WI38 (cell line): ENCODE measurements around the gene SEBOX.

ENCODE experiments used
- H3K4me3 ChIP-seq: 2 replicates; pipeline ENCODE4 v1.5.1; 2011; ENCODE audit warnings: low read depth, mild to moderate bottlenecking, control low read depth, low read length
- CTCF ChIP-seq: IDR thresholded peaks from 2 replicates; pipeline ENCODE4 v1.5.1; 2012; ENCODE audit warnings: low read depth, mild to moderate bottlenecking, control low read depth, low read length

The SEBOX gene

DNA sequence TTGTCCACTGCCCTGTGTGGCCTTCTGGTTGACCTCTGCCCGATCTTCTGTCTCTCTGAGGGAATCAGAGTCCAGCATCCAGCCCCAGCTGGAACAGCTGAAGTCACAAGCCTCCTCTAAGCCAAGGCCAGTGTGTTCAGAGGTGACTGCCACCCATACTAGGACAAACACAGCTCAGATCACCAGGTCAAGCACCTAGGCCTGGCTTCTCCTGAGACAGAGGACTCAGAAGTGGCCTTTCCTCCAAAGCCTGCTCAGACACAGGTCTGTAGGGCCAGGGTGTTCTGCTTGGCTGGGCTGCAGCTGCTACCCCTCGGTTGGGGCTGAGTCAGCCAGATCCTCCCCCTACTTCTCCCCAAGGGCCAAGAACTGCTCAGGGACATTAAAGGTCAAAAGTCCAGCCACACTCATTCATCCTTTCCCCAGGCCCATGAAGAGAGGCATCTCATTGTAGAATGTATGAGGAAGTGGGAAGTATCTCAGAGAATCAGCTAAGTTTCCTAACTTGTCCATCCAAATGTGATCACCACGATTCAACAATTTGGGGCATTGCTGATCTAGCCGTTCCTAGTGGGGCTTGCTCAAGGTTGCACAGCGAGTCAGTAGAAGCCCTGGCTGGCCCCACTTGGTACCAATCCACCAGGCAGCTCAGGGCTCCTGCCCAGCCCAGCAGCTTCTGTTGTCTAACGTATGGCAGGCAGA, 33.4 kb upstream of the SEBOX start:
- no peak overlapping the region for H3K4me3 ChIP-seq
- TF ChIP-seq CTCF, result no peak

DNA sequence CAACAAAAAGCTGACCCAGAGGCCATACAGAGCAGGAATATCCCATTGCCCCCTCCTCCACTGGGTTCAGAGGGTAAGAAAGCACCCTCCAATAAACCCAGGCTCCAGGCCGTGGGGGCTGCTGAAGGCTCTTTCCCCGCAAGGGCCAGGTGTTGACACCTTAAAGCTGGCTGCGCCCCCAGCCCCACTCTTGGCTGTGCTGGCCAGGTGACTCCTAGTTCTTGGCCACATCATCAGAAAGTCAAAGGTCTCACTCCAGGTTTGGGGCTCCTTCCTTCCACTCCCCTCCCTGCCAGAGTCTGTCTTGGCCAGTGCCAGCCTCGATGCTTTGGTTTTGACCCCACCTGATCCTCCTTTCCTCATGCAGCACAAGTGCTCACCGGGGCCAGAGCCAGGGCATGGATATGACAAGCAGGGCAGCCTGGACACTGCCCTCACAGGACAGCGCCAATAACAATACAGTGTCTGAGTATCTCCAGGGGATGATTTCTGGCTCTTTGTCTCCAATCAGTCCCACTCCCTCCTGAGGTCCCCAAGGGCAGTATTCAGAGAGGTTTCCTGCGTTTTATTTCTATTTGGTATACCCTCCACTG, 32.8 kb upstream of the SEBOX start:
- TF ChIP-seq CTCF, result no peak
- H3K4me3 ChIP-seq, result no peak overlapping the region

GRCh38 chr17:28397275-28397674, 32.3 kb upstream of the SEBOX start:
- no peak for TF ChIP-seq CTCF
- H3K4me3 ChIP-seq, result no peak overlapping the region

DNA sequence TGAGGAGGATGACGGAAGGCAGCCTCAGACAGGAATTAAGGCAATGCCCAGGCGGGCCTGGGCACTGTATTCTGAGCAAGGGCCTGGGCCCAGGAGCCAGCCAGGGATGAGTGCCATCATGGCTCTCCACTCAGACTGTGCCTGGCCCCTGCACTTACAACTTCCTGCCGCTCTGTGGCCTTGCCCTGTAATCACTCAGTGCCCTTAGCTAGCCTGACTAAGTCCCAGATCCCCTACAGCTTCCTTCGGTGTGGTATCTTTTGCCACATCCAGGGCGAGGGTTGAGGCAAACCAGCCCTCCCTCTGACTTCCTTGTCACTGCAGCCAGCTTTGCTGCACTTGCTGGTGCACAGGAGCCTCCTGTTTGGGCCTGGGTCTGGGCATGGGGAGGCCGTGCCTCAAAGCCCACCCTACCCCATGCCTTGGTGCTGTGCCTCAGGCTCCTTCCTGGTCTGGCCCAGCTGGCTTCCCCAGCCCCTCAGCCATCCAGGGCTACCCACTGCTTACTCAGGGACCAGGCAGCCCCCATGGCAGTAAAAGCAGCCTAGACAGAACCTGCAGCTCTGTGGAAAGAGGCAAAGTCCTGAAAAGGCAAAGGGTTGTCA, 31.7 kb upstream of the SEBOX start:
- TF ChIP-seq CTCF, result no peak
- no peak overlapping the region for H3K4me3 ChIP-seq

DNA sequence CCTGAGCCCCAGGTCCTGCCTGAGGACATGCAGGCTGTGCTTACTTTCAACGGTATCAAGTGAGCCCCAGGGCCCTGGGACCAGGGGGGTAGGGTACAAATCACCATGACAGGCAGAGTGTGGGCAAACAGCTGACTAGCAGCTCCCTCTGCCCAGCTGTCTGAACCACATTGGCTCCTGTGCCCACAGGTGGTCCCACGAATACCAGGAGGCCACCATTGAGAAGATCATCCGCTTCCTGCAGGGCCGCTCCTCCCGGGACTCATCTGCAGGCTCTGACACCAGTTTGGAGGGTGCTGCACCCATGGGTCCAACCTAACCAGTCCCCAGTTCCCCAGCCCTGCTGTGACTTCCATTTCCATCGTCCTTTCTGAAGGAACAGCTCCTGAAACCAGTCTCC, 31.0 kb upstream of the SEBOX start:
- no peak overlapping the region for H3K4me3 ChIP-seq
- TF ChIP-seq CTCF, result no peak

DNA sequence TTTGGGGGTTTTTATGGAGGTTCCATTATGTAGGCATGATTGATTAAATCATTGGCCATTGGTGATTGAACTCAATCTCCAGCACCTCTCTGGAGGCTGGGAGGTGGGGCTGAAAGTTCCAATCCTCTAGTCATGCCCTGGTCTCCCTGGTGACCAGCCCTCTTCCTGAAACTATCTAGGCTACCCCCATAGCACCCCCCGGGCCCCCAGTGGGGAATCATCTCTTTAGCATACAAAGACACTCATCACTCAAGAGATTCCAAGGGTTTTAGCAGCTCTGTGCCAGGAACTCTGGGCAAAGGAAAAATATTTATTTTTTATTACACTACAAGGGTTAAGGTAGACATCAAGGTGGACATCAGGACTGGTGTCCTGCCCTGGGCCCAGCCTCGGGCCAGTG, 30.4 kb upstream of the SEBOX start:
- TF ChIP-seq CTCF, result no peak
- H3K4me3 ChIP-seq, result no peak overlapping the region

DNA sequence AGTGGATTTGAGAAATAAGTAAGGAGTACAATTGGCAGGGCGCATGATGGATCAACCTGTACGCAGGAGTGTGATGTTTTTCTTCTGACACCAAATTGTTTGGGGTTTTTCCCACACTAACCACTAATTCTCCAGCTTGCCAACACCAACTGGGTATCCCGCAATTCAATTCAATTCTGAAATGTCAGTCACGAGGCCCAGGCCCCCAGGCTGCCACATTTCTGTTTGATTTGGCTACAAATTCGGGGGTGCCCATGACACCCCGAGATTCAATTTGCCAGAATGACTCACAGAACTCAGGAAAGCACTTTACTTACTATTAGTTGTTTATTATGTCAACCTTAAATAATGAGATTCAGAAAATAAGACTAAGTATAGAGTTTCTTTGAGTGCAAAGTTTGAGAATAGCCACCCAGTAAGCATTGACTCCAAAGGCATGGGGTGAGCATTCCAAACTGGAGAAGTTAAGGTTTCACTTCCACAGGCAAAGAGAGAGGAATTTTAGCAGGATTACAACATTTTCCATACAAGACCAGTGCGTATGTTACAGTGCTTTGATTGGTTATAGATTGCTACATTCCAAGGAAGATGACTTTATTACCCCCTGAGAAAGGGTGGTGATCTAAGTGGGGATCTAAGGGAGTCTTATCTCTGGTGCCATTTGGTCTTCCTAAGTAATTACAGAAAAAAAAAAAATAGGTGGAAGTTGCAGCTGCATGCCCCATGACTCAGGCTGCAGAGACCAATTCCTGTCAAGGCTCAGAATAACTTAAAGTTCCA, 29.5 kb upstream of the SEBOX start:
- no peak overlapping the region for H3K4me3 ChIP-seq
- no peak for TF ChIP-seq CTCF
